ENCODE results near the gene PACS2.

PACS2 gene

GRCh38 chr14:105367116-105368031 lies 52.8 kb downstream of the PACS2 start:
- no peak for DNase-seq (ENCODE audit: low read depth in 3 of 3)

- no peak for DNase-seq (ENCODE audit: low read depth in 3 of 3)
Measured at GRCh38 chr14:105368032-105368417, 53.5 kb downstream of the PACS2 start.

- DNase-seq (ENCODE audit: low read depth in 3 of 3) = no peak
Measured at GRCh38 chr14:105368426-105368825, 53.9 kb downstream of the PACS2 start.

GRCh38 chr14:105368910-105369652 lies 54.5 kb downstream of the PACS2 start:
- no peak for DNase-seq (ENCODE audit: low read depth in 3 of 3)

- no peak for DNase-seq (ENCODE audit: low read depth in 3 of 3)
Measured at GRCh38 chr14:105369653-105370040, 55.1 kb downstream of the PACS2 start.

GRCh38 chr14:105374389-105374788 lies 59.8 kb downstream of the PACS2 start:
- no peak for DNase-seq (ENCODE audit: low read depth in 3 of 3)

GRCh38 chr14:105375635-105376057 lies 61.1 kb downstream of the PACS2 start:
- no peak for DNase-seq (ENCODE audit: low read depth in 3 of 3)

- DNase-seq (ENCODE audit: low read depth in 3 of 3) = no peak
Measured at GRCh38 chr14:105376521-105377440, 62.2 kb downstream of the PACS2 start.

- no peak for DNase-seq (ENCODE audit: low read depth in 3 of 3)
Measured at GRCh38 chr14:105377555-105378182, 63.1 kb downstream of the PACS2 start.

- no peak for DNase-seq (ENCODE audit: low read depth in 3 of 3)
Measured at GRCh38 chr14:105378199-105378598, 63.7 kb downstream of the PACS2 start.

- no peak for DNase-seq (ENCODE audit: low read depth in 3 of 3)
Measured at GRCh38 chr14:105378873-105379685, 64.5 kb downstream of the PACS2 start.

- no peak for DNase-seq (ENCODE audit: low read depth in 3 of 3)
Measured at GRCh38 chr14:105379946-105380345, 65.4 kb downstream of the PACS2 start.

GRCh38 chr14:105380756-105381155 lies 66.2 kb downstream of the PACS2 start:
- DNase-seq (ENCODE audit: low read depth in 3 of 3) = no peak

- no peak for DNase-seq (ENCODE audit: low read depth in 3 of 3)
Measured at GRCh38 chr14:105381446-105382342, 67.1 kb downstream of the PACS2 start.

GRCh38 chr14:105382343-105383082 lies 68.0 kb downstream of the PACS2 start:
- no peak for DNase-seq (ENCODE audit: low read depth in 3 of 3)

GRCh38 chr14:105383083-105383730 lies 68.7 kb downstream of the PACS2 start:
- no peak for DNase-seq (ENCODE audit: low read depth in 3 of 3)

GRCh38 chr14:105384041-105384557 lies 69.6 kb downstream of the PACS2 start:
- DNase-seq (ENCODE audit: low read depth in 3 of 3) = no peak

All from stimulated activated CD4-positive, alpha-beta T cell treated with anti-CD3 and anti-CD28 coated beads, TNF-alpha, amount 100 ng/mL, for 4 hours (primary cell).